B cell (primary cell): Measurements from ENCODE around the gene FANCC.
A peak's percentile ranks its signal among the peaks of the same experiment; 100 is the strongest.

ENCODE experiments used
- CTCF ChIP-seq: fragments of 200-600 bp; IDR thresholded peaks from one replicate; pipeline ENCODE4 v1.8.0; 2022; ENCODE audit warnings: antibody characterized with exemption, mild to moderate bottlenecking
- EZH2 ChIP-seq: IDR thresholded peaks from 2 replicates; pipeline ENCODE4 v1.6.1; 2012; ENCODE audit warnings: borderline replicate concordance, low read depth, mild to moderate bottlenecking, moderate library complexity, low read length; ENCODE audit not compliant: insufficient read depth, poor library complexity, severe bottlenecking

- TF ChIP-seq CTCF: peak; percentile 85
- no peak for TF ChIP-seq EZH2
Observed at GRCh38 chr9:95181226-95181818, 136.2 kb downstream of the FANCC start.
